ENCODE measurements around the gene SPATC1L.

The SPATC1L gene

GRCh38 chr21:46215436-46216131 lies 31.3 kb upstream of the SPATC1L start:
- no peak for DNase-seq (ENCODE audit: low spot score)

DNA sequence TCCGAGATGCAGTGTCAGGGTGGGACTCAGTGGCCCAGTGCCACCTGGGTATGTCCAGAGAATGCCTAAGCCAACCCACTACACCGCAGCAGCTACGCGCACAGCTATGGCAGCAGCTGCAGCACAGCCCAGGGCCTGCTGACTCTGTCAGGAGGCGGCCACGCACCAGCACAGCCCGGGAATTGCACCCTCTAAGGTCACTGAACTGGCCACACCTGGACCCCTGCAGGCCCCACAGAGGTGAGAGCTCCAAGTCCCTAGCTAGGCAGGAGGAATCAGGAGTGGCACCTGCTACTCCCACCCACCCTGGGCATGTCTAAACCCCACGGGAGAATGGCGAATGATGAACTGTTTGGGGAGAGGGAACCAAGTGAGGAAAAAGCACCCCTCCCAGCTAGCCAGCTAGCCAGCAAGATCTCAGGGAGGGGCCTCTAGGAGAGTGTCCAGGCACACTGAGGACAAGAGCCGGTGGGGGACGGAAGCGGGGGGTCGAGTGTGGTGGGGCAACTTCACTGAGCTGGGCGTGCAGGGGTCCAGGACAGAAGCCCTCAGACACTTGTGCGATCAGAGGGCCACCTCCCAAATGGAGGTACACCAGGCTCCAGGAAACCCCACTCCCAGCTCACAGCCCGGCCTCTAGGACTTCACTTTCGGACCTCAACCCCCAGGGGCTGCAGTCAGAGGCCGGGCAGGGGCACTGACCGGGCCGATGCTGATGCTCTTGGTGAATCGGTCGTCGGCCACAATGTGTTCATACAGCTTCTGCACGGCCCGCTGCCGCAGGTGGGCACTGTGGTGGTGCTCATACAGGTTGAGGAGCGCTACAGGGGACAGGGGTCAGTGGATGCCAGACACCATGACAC lies 30.4 kb upstream of the SPATC1L start:
- DNase-seq (ENCODE audit: low spot score): no peak

DNA sequence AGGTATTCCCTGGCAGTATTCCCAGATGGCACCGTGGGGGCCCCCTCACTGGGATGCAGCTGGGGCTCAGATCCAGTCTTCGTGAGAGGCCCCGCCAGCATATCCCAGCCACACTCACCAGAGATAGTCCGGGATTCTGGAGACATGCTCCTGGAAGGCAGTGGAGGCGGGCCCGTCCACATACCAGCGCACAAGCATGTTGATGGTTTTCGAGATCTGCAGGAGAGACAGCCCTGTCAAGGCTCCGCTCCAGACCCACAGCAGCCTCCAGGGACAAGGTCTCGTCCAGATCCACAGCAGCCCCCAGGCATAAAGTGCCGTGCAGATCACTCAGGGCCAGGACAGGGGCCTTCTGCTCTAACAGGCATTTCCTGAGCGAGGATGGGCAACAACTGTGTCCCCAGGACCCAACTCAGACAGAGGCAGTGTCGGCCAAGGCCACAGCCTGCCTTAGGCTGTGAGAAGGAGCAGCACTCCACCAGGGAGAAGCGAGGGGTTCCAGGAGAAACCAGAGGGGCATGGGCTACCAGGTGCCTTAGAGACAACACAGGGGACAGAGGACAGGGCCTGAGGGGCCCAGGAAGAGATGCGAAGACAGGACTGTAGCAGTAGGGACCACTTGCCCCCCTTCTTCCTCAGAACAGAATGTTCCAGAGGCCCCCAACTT lies 29.5 kb upstream of the SPATC1L start:
- DNase-seq (ENCODE audit: low spot score): no peak

- no peak for DNase-seq (ENCODE audit: low spot score)
Measured at GRCh38 chr21:46212721-46213484, 28.6 kb upstream of the SPATC1L start.

DNA sequence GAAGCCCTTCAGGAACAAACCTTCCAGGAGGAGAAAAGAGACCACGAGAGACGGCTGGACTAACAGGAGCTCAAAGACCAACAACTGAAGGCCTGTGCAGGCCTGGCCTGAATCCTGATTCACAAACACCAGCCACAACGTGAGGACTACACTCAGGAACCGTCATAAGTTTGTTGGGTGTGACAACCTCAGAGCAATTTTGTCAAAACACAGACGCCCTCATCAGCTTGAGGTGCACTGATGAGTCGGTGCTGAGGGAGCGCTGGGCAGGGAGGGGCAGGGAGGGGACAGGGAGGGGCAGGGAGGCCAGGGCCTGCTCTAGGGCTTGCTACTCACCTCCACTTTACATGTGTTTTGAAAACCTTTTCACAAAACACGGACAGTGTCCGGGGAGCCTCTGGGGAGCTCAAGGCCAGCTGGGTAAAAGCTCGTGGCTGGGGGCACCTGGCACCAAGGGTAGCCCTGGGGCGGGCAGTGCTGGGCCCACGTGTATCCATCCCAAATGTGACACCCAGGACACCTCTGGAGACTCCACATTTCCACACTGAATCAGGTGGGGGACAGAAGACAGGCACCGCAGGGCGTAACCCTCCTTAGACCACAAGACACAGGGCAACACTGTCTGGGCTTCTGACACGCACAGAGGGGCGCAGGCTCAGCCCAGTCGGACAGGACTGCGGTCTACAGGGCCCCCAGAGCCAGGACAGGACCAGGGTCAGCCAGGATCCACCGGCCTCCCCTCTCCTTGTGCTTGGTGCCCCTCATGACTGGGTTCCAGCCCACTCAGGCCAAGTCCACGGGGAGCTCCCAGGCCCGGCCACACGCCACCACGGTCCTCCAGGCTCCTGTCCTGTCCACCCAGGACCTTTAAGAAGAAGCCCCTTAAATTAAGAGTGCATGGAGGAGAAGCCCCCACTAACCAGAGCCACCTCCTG lies 27.8 kb upstream of the SPATC1L start:
- DNase-seq (ENCODE audit: low spot score): no peak

GRCh38 chr21:46211376-46211775 lies 27.1 kb upstream of the SPATC1L start:
- DNase-seq (ENCODE audit: low spot score): no peak

DNA sequence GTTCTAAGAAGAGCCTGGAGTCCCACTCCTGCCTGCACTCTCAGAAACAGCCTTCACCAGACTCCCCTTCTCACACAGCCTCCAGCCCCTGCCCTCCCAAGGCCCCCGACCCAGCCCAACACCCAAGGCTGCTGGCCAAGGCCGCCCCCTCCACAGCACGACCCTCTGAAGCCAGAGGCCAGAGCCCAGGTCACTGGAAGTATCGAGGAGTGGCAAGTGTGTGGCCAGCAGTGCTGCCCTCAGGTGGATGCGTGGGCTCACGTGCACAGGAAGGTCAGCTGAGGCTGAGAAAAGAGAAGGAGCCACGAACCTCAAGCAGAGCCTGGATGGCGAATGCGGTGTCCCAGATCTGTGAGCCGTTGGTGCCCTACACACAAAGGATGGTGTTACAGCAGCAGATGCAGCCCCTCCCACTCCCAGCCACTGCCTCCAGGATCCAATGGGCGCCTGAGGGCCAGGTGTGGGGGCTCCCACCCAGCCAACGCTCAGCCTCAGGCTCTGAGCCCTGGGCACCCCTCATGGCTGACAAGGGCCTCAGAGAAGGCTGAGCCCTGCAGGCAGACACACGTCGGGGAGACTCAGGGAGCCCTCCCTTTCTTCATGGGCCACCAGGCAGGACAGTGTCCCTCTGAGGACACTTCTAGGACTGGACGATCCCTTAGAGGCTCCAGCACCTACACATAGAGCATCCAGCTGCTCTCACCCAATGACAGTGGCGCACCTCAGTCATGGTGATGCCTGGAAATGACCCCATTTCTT lies 26.3 kb upstream of the SPATC1L start:
- DNase-seq (ENCODE audit: low spot score): no peak

DNA sequence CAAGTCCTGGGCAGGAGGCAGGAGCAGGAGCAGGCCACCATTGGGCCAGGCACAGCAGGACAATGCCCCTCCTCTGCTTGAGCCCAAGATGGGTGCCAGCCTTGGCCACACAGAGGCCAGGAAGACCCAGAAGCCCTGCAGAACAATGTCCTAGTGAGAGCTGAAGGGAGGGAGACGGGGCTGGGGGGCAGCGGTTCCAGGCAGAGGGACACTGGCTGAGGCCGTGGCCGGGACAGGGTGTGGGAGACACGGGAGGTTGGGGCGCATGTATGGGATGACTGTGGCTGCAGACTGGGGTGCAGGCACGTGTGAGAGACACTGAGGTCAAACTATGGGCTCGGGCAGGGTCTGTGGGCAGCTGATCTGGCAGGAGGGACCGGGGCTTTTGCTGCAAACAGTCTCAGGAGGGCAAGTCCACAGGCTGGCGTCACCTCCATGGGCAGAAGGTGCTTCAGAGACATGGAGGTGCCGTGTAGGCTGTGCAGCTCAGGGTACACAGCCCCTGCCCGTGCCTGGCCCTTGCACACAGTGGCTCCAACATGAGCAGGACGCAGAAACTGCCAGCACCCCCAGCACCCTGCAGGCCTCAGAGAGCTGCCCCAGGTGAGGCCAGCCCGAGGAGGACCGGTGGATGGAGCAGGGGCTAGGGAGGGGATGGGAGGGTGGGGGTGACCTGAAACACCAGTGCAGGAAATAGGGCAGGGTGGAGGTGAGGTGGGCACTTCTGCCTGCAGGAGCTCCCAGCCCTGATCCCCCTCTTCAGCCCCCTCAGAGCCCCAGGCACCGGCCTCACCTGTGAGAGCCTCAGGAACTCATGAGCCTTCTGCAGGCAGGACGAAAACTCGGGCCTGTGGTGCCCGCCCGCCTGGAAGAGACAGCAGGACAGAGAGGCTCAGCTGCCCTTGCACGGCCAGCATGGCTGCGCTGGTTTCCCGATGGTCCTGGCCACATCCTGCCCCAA lies 24.8 kb upstream of the SPATC1L start:
- DNase-seq (ENCODE audit: low spot score): no peak

GRCh38 chr21:46207920-46208591 lies 23.8 kb upstream of the SPATC1L start:
- no peak for DNase-seq (ENCODE audit: low spot score)

DNA sequence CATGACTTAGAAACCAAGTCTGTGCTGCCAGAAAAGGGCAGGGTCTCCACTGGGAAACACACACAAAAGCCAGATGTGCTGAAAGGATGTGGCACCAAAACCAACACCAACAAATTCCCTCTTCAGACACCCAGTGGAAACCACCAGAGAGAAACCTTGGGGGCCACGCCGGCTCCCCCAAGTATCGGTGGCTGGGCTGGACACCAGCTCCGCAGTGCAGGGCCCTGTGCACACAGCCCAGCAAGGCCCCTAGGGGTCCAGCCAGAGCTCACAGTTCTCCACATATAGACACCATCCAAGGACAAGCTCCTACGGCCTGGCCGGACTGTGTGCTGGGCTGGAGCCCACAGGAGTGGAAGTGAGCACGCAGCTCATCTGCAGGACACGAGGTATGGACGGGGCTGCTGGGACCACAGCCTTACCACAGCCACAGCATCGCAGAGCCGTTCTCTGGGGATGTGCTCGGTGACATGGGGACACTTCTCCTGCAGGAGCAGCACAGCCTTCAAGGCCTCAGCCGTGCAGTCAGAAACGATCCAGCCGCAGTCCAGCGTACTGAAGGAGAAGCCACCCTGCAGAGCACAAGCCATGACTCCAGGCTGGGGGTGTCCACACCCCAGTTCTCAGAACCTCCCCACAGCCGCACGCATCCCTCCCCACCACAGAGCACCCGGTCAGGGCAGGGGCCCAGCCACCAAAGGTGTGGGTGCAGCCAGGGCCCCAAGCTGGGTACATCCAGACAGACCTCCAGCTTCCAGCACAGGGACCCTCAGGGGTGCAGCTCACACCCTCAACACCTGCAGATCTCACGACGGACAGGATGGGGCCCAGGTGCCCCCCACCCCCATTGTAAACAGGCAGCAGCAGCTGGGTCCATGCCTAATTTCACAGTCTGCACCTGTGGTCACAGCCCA lies 23.0 kb upstream of the SPATC1L start:
- DNase-seq (ENCODE audit: low spot score): no peak

- DNase-seq (ENCODE audit: low spot score): no peak
Measured at GRCh38 chr21:46206163-46207005, 22.1 kb upstream of the SPATC1L start.

DNA sequence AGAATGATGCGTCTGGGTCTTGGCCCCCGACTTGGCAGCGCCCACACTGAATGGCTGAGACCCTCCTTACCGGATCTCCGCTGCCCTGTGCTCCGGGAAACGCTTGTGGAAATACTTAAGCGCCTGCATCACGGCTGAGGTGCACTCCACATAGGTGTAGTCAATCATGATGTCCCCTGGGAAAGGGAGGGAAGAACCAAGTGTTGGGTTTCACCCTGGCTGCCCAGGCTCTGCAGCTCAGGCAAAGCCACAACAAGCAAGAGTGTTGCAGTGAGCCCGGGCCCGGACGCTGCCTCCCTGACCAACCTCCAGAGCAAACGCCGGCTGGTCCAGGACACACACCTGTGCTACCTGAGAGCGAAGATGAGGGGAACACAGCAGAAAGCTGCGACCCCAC lies 21.5 kb upstream of the SPATC1L start:
- no peak for DNase-seq (ENCODE audit: low spot score)

- no peak for DNase-seq (ENCODE audit: low spot score)
Measured at GRCh38 chr21:46205166-46205565, 20.9 kb upstream of the SPATC1L start.

DNA sequence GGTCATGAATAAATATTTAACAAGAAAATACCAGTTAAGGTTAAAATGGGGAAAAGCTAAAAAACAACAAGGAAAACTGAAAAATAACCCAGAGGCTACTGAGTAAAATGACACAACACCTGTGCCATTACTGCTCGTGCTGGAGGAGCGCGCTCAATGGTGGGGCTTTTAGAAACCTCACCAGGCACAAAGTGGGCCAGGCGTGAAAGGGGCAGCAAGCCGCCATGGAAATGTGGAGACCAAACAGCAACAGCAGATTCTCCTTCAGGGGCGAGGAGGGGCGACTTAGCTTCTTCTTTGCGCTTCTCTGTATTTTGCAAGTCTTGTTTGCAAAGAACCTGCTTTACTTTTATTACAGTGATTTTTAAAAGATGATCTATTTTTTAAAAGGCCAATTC lies 18.9 kb upstream of the SPATC1L start:
- DNase-seq (ENCODE audit: low spot score): no peak

DNA sequence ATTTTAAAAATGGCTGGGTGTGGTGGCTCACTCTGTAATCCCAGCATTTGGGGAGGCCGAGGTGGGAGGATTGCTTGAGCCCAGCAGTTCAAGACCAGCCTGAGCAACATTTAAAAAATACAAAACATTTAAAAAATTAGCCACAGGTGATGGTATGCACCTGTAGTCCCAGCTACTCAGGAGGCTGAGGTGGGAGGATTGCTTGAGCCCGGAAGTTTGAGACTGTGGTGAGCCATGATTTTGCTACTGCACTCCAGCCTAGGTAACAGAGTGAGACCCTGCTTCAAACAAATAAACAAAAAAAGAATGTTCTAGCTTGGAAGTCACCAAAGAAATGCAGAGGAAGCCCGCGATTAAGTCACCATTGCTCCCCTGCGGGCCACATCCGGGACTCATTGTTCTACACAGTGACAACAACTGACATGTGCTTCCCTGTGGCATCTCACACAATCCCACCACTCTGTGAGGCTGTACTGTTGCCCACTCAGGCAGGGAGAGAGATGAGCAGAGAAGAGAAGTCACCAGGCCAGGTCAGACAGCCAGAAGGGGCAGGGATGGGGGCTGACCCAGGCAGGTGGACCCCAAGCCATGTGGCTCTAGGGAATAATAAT lies 18.4 kb upstream of the SPATC1L start:
- no peak for DNase-seq (ENCODE audit: low spot score)

All from CD4-positive, alpha-beta T cell treated with Interleukin-15 for 4 hours (primary cell).